ENCODE measurements around the gene CFDP1.

CFDP1 gene

DNA sequence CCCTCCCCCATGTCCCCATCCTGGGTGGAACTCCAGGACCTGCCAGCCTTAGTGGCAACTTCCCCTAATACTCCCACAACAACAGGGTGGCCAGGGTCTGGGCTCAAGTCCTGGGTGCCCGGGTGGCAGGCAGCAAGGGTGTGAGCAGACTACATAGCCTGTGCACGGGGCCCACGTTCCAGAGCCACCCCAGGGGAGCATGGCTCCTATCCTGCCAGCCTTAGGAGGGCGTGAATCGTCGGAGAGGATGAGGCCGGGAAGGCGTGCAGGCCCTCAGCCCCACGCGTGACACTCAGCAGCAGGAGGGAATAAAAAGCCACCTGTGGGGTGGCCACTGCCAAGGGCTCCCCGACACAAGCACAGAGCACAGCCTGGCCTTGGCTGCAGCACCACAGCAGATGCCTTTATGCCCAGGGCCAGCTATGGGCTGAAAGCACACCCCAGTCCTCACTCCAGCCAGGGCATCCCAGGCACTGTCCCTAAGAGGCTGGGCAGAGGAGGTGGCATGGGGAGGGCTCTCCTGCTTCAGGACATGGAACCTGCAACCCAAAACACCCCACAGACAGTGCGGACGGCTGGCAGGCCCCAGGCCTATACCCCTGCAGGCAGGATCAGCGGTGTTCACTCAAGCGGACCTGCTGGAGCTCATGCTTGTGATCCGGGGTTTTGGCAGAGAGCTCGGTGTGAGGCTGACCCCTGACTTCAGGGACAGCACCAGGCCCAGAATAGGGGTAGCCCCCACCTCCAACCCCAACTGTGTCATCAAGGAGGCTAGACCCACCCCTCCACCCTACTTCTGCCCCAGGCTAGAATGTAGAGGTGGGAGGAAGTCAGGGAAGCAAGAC lies 184.5 kb downstream of the CFDP1 start:
- DNase-seq = no peak

DNA sequence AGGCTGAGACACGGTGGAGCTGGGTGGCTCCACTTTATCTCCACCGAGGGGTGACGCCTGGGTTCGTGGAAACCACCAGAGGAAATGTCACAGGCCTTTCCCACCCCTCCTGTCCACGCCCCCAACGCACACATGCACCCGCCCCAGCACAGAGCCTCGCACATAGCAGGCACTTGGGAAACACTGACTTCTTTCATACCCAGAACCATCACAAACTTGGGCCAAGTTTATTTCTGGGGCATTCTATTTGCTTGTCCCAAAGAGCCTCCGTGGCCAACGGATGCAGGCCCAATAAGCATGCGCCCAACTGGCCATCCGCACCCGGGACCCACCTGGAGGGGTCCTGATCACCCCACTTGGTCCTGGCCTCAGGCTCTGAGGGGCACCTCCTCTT lies 185.2 kb downstream of the CFDP1 start:
- DNase-seq = no peak

DNA sequence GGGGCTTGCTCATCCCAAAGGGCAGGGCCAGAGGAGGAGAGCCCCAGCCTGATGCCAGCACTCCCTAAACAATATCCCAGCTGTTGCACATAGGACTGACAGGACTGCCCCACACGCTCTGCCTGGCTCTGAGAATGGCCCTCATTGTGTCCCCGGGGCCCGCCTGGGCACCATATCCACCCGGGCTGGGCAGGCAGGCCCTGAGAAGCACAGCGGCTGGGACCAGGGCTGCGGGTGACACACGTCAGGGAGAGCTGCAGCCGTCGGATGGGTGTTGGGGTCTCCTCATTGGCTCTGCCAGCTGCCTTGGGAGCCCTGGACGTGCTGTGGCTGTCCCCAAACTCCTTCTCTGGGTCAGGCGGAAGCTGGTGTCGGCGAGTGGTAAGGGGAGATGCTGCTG lies 186.1 kb downstream of the CFDP1 start:
- DNase-seq = no peak

DNA sequence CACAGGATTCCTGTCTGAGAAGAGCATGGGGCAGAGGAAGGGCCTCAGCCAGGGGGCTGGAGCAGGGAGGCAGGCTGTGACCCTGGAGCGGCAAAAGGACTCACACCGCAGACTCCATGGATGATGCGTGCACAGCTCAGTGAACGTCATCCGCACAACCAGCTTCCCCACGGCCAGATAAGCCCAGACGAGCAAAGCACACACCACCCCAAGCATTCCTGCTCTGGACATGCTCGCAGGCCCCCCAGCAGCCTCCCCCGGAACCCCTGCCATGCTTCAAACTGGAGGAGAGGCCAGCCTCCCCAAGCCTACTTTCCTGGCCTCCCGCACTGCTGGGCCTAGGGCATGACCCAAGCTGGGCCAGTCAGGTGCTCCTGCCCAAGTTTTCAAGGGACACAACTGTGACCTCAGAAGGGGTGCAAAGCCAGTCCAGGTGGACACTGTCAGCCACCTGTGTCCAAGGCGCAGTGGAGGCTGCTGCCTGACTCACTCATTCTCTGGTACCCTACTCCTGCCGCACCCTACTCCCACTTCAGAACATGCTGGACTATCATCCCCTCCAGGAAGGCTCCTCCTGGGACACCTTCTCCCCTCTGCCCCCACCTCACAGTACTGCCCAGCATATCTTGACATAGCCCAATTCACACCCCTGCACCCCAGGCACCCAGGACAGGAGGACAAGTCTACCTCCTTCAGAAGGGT lies 186.6 kb downstream of the CFDP1 start:
- DNase-seq = no peak

DNA sequence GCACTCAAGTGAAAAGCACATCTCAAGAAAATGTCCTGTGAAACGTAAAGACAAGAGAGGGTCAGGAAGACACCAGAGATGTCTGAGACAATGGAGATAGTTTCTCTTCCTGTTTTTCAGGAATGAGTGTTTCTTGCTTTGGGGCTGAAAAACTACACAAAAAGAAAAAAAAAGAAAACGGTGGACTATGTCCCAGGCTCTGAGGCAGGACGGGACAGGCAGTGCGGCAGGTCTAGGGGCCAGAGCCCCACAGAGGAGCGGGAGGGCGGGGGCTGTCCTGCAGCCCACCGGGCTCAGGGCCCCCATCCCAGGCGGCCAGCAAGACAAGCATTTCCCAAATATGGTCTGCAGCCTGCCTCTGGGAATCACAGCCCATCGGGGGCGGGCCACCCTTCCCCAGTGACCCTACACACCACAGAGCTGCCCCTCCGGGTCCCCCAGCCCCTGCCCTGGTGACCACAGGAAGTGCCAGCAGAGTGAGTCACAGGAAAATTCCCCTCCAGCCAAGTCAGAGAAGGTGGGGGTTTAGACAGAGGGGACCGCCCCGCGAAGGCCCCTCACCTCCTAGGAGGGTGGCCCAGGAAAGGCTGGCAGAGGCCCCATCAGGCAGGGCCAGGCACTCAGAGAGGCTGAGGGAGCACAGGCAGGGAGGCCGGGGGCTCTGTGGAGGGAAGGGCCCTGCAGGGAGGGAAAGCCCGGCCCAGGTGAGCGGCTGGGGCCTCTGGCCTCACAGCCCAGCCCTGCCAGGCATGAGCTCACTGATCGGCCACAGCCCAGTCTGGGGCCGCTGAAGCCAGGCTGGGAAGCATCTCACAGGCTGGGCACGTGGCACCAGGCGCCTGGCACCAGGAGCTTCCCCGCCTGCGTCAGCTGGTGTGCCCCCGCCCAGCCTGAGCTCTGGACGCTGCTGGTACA lies 188.2 kb downstream of the CFDP1 start:
- no peak for DNase-seq

DNA sequence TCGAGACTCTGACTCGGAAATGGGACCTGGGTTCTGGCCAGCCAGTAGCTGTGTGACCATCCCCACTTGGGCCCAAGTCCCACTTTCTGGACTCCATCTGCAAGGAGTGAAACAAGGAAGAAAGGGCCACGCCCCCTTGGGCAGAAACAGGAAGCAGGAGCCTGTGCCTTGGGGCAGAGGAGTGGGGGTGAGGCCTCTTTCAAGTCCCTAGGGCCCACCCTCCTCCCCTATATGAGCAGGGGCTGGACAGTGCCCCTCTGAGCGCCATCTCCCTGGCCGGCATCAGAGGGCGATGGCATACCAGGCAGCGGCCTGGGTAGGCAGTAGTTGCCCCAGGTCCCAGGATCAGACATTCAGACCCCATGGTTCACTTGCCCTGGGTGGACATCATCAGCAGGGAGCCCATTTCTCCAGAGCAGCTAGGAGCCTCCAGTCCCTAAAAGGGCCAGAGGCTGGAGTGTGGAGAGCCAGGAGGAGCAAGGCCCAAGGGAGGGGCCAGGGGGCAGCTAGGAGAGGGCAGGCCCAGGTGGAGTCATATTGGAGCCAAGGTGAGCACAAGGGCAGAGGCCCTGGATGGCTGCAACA lies 189.0 kb downstream of the CFDP1 start:
- DNase-seq = no peak
